HG03575 (cell line): ENCODE measurements around the gene CDC25A.

Experiments used
- ATAC-seq: cut with Tn5 transposase; IDR thresholded peaks from one replicate; pipeline ENCODE4 v1.9.1; 2021; ENCODE audit not compliant: unreplicated experiment, insufficient number of reproducible peaks, low FRiP score; ENCODE audit errors: extremely low read depth

The CDC25A gene

GRCh38 chr3:48151058-48151806 lies 37.0 kb downstream of the CDC25A start:
- ATAC-seq = no peak

DNA sequence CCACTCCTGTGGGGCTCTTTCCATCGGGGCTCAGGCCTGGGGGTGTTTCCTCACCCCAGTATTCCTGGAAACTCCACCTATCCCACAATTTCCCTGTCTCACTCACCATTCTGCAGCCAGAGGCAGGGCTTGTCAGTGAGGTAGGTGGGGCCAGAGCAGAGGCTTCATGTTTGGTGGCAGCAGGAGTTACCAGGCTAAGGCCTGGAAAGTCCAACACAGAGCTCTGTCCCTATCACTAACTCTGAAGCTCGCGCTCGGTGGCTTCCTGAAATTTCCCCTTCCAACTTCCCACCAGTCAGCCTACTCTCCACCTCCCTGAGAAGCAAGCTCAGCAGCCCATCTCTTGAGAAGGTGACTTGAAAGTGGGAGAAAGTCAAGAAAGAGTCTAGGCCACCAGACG lies 44.2 kb downstream of the CDC25A start:
- ATAC-seq = no peak

- ATAC-seq = no peak
These were observed 44.6 kb downstream of the CDC25A start for GRCh38 chr3:48143567-48143966.

- no peak for ATAC-seq
These were observed 45.8 kb downstream of the CDC25A start for GRCh38 chr3:48142316-48142870.

GRCh38 chr3:48141604-48142137 lies 46.5 kb downstream of the CDC25A start:
- no peak for ATAC-seq

- no peak for ATAC-seq
These were observed 47.1 kb downstream of the CDC25A start for GRCh38 chr3:48140936-48141603.

DNA sequence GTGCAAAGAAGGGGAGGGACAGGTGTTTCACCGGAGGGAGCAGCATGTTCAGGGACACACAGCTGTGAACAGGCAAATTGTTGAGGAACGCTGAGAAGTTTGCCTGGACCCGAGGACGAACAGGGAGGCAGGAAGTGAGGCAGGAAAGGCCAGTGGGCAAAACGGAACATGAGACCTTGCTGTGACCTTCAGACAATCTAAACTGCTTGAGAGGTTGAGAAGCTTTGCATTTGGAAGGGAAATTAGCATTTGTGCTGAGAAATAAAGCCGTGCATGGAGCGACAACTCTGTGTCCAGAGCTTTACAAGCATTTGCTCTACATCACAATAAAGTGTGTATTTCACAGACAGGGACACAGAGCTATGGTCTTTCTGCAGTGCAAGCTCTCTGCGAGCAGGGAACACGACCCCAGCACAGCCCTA lies 47.9 kb downstream of the CDC25A start:
- no peak for ATAC-seq

DNA sequence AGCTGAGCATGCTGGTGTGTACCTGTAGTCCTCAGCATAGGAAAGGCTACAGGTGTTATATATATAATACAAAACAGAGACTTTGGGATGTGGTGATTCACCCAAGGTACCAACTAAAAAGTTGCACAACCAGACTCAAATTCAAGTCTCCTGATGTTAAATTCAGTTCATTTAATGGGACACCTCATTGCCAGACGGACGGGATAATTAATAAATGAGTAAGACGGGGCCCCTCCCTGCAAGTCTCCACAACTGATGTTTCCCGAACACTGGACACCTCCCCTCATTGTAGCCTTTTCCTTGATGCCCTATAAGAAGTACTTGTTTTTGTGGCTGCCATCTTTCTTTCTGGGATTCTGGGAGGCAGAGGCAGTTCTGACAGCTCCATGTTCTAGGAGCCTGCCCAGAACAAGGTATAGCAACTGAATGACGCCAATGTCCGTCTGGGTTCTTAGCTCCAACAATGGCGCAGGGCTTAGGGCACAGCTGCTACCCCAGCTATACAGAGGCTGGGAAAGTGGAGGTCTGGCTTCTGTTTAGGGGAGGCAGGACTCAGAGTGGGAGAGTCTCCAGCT lies 50.7 kb downstream of the CDC25A start:
- no peak for ATAC-seq

DNA sequence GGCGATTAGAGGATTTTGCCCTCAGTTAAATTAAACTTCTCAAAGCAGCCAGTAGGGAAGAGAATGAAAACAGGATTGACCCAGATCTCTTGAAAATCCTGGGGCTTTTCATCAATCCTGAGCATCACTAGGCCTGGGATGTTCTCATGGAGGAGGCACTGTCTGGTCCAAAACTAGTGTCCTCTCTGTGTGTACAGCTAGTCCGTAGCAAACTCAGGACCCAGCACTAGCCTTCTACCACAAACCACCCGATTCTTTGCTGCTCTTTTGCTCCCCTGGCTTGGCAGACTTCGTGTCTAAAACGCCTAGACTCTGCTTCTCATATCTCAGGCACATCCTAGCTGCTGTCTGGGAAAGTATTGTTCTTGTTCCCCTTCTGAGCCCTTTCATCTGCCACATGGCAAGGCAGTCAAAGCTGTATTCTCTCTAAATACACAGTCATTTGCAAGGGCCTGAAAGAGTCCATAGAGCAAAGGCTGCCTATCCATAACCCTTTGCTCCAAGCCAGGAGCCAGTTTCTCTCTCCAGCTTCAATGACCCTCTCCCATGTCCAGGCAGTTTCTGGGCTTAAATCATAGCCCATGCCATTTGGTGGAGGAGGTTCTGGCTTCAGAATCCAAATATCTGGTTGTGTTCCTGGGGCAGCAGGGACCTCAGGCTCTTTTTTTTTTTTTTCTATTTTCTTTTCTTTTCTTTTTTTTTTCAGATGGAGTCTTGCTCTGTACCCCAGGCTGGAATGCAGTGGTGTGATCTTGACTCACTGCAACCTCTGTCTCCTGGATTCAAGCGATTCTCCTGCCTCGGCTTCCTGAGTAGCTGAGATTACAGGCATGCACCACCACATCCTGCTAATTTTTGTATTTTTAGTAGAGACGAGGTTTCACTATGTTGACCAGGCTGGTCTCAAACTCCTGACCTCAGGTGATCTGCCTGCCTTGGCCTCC lies 52.4 kb downstream of the CDC25A start:
- ATAC-seq = no peak

DNA sequence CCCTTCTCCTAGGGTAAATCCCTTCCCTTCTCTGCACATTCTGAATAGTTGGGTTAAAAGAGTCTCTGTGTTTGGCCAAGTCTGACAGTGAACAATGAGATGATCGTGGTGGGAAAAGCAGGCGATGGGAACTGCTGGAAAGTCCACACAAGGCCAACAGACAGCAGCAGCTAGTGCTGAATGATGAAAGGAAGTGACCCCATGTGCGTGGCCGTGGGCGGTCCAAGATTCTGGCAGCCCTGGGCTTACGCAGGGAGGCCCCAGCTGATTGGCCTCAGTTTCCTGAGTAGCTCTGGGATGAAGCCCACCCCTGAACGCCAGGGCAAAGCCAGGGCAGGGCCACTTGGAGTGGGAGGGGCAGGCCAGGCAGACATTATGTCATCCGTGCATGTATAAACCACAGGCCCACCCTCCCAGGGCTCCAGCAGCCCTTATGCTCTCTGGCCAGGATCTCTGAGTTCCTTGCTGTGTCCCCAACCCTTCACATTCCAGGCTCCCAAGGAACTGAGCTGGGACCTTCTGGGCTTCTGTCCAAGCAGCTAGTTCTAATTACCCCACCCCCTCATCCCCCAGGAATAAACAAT lies 57.8 kb downstream of the CDC25A start:
- ATAC-seq = no peak

DNA sequence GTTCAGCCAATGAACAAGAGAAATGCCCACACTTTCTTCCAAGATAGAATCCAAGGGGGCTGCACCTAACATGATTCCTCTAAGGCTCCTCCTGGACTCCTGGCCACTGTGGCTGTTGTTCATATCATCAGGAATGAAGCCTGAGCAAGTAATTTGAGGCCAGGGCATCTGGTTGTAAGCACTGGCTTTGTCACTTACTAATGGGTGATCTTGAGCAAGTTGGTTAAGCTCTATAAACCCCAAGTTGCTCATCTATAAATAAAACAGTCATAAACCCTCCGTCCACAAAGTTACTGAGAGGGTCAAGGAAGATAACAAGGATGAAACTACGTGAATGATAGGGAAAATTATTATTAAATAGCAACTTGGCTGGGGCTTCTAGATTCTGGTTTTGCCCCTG lies 58.3 kb downstream of the CDC25A start:
- ATAC-seq = no peak

DNA sequence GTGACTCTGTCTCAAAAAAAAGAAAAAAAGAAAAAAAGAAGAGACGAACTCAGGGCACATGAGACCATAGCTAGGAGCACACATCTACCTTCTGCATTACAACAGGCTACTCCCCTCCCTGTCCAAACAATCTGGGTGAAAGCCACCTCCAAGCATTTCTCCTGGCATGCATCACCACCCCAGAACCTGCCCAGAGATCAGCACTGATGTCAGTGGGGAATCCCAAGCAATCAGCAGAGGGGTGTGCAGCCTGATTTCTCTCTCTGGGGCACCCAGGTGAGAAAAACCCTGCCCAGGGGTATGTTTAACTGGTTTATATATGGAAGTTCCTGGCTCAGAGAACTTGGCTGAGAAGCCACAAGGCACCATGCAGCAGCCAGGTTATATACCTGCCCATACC lies 59.4 kb downstream of the CDC25A start:
- no peak for ATAC-seq

DNA sequence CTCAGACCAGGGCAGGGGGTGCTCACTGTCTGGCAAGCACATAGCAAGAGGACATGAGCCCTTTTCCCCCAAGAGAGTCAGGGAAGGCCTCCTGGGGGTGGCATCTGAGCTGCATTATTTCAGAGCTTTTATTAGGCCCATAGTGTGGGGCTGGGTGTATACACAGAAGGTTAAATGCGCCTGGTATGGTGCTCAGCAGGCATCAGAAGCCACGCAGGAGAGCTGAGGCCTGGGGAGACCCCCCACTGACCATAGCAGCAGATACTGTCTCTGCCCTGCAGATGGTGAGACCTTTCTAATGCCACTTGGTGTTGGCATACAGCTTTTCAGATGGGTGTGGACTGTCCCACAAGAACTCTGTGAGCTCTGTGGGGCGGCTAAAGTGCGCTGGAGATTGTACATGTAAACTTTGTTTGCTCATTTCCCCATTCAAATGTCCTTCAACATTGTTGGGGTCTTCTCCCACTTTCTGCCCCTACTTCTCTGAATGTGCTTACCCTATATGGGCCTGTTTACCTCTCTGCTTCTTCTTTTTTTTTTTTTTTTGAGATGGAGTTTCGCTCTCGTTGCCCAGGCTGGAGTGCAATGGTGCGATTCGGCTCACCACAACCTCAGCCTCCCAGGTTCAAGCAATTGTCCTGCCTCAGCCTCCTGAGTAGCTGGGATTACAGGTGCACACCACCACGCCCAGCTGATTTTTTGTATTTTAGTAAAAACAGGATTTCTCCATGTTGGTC lies 62.2 kb downstream of the CDC25A start:
- no peak for ATAC-seq

GRCh38 chr3:48125013-48125705 lies 63.1 kb downstream of the CDC25A start:
- ATAC-seq = no peak

GRCh38 chr3:48123346-48123745 lies 64.9 kb downstream of the CDC25A start:
- no peak for ATAC-seq

DNA sequence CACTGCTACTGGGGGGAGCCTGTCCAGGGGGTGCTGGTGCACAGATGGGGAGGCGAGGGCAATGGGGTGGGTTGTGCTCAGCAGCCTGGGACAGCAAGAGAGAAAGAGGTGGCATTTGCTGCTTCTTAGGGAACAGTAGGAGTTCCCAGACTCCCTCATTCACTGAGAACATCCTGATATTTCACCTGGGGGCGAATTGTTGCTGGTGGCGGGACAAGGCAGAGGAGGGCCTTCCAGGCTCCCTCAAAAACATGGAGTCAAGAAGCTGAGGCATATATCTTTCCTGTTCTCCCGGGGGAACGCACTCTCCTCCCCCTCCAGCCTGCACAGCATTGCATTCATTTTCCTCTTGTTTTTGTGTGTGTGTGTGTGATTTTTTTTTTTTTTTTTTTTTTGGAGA lies 65.7 kb downstream of the CDC25A start:
- ATAC-seq = no peak

GRCh38 chr3:48120223-48120622 lies 68.0 kb downstream of the CDC25A start:
- no peak for ATAC-seq
